K562 (cell line): ENCODE results near the gene RHEB. TPM values are rescaled to one million over a fixed set of nuclear protein-coding genes. Genes with fewer than 3 reads are reported as not detected.
"Not testable (repeated sequence)": the region's sequence is repeated elsewhere in the genome, so short reads cannot be mapped to it uniquely, and the experiment has no call there.

Experiments used
- CTCFL ChIP-seq: IDR thresholded peaks from 2 replicates; pipeline ENCODE4 v1.6.1; 2011; ENCODE audit warnings: borderline replicate concordance, low read depth, mild to moderate bottlenecking, moderate library complexity, low read length; ENCODE audit not compliant: insufficient read depth, poor library complexity, severe bottlenecking
- CXXC5 ChIP-seq: fragments of 250-450 bp; sonication (Bioruptor Pico); IDR thresholded peaks from 2 replicates; pipeline ENCODE4 v1.8.0; 2022; ENCODE audit warnings: inconsistent platforms, mild to moderate bottlenecking, moderate library complexity
- ELF1 ChIP-seq: fragments of 200-800 bp; sonication (Bioruptor generic); IDR thresholded peaks from 2 replicates; pipeline ENCODE4 v1.6.1; 2016; ENCODE audit warnings: missing genetic modification characterization, missing compliant biosample characterization
- FOSL1 ChIP-seq: fragments of 200-800 bp; sonication (Bioruptor generic); conservative IDR thresholded peaks from 2 replicates; pipeline ENCODE4 v1.6.1; 2016; ENCODE audit warnings: missing genetic modification characterization, missing compliant biosample characterization
- GTF2A2 ChIP-seq: IDR thresholded peaks from 2 replicates; pipeline ENCODE4 v1.6.1; 2016; ENCODE audit warnings: mild to moderate bottlenecking, missing genetic modification characterization, missing compliant biosample characterization
- HDAC1 ChIP-seq, 2 experiments: fragments of 450-650 bp; IDR thresholded peaks; 2 replicates each; pipeline ENCODE4 v1.6.1; 2016 to 2017; ENCODE audit warnings: inconsistent platforms in 1 of 2, mild to moderate bottlenecking in 1 of 2, moderate library complexity in 1 of 2
- HDAC8 ChIP-seq: fragments of 450-650 bp; IDR thresholded peaks from 2 replicates; pipeline ENCODE4 v1.6.1; 2016; ENCODE audit warnings: mild to moderate bottlenecking, missing genetic modification characterization, moderate library complexity, missing compliant biosample characterization
- KLF1 ChIP-seq: fragments of 450-650 bp; IDR thresholded peaks from 2 replicates; pipeline ENCODE4 v1.6.1; 2016; ENCODE audit warnings: missing genetic modification characterization, missing compliant biosample characterization
- MAZ ChIP-seq, 2 experiments: fragments of 450-650 bp in 1 of 2; sonication (generic) in 1 of 2; formaldehyde crosslinking; IDR thresholded peaks in 1 of 2; conservative IDR thresholded peaks in 1 of 2; 2 replicates each; pipeline versions ENCODE4 v1.4.0 to v1.5.0; 2020; ENCODE audit warnings: mild to moderate bottlenecking in 1 of 2, missing genetic modification reagents in 1 of 2
- MITF ChIP-seq: IDR thresholded peaks from 2 replicates; pipeline ENCODE4 v1.6.1; 2014; ENCODE audit warnings: antibody characterized with exemption
- MTA3 ChIP-seq: fragments of 450-650 bp; formaldehyde crosslinking; IDR thresholded peaks from 2 replicates; pipeline ENCODE4 v1.6.1; 2017; ENCODE audit warnings: mild to moderate bottlenecking, borderline replicate concordance
- MYC ChIP-seq, 2 experiments: fragments of 250-450 bp in 1 of 2; sonication (Bioruptor Pico) in 1 of 2; IDR thresholded peaks; 2 replicates each; pipeline versions ENCODE4 v1.5.1 to v1.6.1; 2012 to 2021; ENCODE audit warnings: low read depth in 2 of 2, borderline replicate concordance in 1 of 2, improper control_type of control experiment in 1 of 2, low read length in 1 of 2, mild to moderate bottlenecking in 1 of 2, moderate library complexity in 1 of 2
- NCOR1 ChIP-seq: fragments of 450-650 bp; IDR thresholded peaks from 2 replicates; pipeline ENCODE4 v1.6.1; 2016; ENCODE audit warnings: mild to moderate bottlenecking, moderate library complexity
- RB1 ChIP-seq: fragments of 450-650 bp; IDR thresholded peaks from 2 replicates; pipeline ENCODE4 v1.6.1; 2017; ENCODE audit warnings: low read depth, mild to moderate bottlenecking
- RBFOX2 ChIP-seq: fragments of 200-400 bp; formaldehyde crosslinking; IDR thresholded peaks from 2 replicates; pipeline ENCODE4 v1.6.1; 2017; ENCODE audit warnings: low read depth, mild to moderate bottlenecking, low read length, moderate library complexity
- RNF2 ChIP-seq: sonication (generic); IDR thresholded peaks from 2 replicates; pipeline ENCODE4 v1.6.1; 2016
- SIN3A ChIP-seq, 2 experiments: fragments of 150-350 bp in 1 of 2; IDR thresholded peaks; 2 replicates each; pipeline ENCODE4 v1.6.1; 2011 to 2016; ENCODE audit warnings: borderline replicate concordance in 2 of 2, low read depth in 2 of 2, low read length in 2 of 2, mild to moderate bottlenecking in 2 of 2, moderate library complexity in 2 of 2; ENCODE audit not compliant: control insufficient read depth in 1 of 2
- THAP7 ChIP-seq: fragments of 250-450 bp; sonication (Bioruptor Pico); IDR thresholded peaks from 2 replicates; pipeline ENCODE4 v1.5.0; 2021
- ZBTB17 ChIP-seq: fragments of 450-650 bp; formaldehyde crosslinking; IDR thresholded peaks from 2 replicates; pipeline ENCODE4 v1.4.0; 2020; ENCODE audit warnings: mild to moderate bottlenecking
- ZBTB9 ChIP-seq: fragments of 450-650 bp; formaldehyde crosslinking; IDR thresholded peaks from 2 replicates; pipeline ENCODE4 v1.4.0; 2020; ENCODE audit warnings: mild to moderate bottlenecking, moderate library complexity
- ZNF668 ChIP-seq: fragments of 250-450 bp; sonication (Bioruptor Pico); IDR thresholded peaks from 2 replicates; pipeline ENCODE4 v1.8.0; 2022; ENCODE audit warnings: mild to moderate bottlenecking, inconsistent platforms
- polyA plus RNA-seq, 8 experiments: library from polyadenylated mRNA; depleted of rRNA in 4 of 8; stranded (reverse) in 5 of 8; unstranded in 3 of 8; fragments of >200 nt; fragmentation: Nextera tagmentation in 2 of 8; fragmentation: Illumina TruSeq in 1 of 8; extraction: Ambion mirVana in 2 of 8; extraction: Trizol in 1 of 8; gene quantifications; 2 replicates each; pipeline versions ENCODE4 v1.2.1 to v1.2.3, GENCODE V29; 2011 to 2014; ENCODE audit warnings: inconsistent platforms in 1 of 8, missing spikeins in 1 of 8
- total RNA-seq, 7 experiments: library from RNA; depleted of rRNA in 6 of 7; stranded (reverse); fragments of >200 nt in 6 of 7; fragmentation: Illumina TruSeq in 2 of 7; extraction: Trizol in 2 of 7; gene quantifications; 2 replicates each; pipeline versions ENCODE4 v1.2.1 to v1.2.3, GENCODE V29; 2011 to 2021; ENCODE audit warnings: low replicate concordance in 1 of 7

RHEB gene
- total and polyA plus RNA-seq, 9 of the 15 experiments (the other 6 are each of a cell fraction or from before 2014, with no cell fraction given) = 28.5 to 249 (median 182) TPM

- TF ChIP-seq KLF1 (tag) = 0 out of 2 replicates have a peak, but pooled peaks have one; percentile 63
- TF ChIP-seq MTA3 = peak; percentile 16
- TF ChIP-seq ZBTB17 (CRISPR knock-in tag) = peak; percentile 66; the same call in 1 of the 2 replicates
- peak; percentile 72 for TF ChIP-seq CXXC5 (CRISPR knock-in tag)
- peak; percentile 60; the same call in 1 of the 2 replicates for TF ChIP-seq FOSL1 (tag)
- peak; percentile 69; the same call in 1 of the 2 replicates for TF ChIP-seq THAP7 (CRISPR knock-in tag)
- TF ChIP-seq SIN3A (IDR thresholded peaks at IDR 0.05; ENCODE audit: borderline replicate concordance in 2 of 2, control insufficient read depth in 1 of 2, low read depth in 2 of 2, low read length in 2 of 2) = peak; percentile 57 to 59; a peak in 2 of 4 replicates
- peak; percentile 77 for TF ChIP-seq ELF1 (tag)
- peak; percentile 65; the same call in 1 of the 2 replicates for TF ChIP-seq GTF2A2
- TF ChIP-seq MYC (IDR thresholded peaks at IDR 0.05; ENCODE audit: low read depth, low read length) = peak; percentile 87
- not testable (repeated sequence) for TF ChIP-seq MYC (CRISPR knock-in tag; IDR thresholded peaks at IDR 0.05; ENCODE audit: borderline replicate concordance, low read depth)
- TF ChIP-seq RBFOX2 = peak; percentile 91
- TF ChIP-seq HDAC1 (IDR thresholded peaks at IDR 0.05) = peak in 1 of 2 experiments; percentile 12; a peak in 2 of 4 replicates
- TF ChIP-seq ZBTB9 = peak; percentile 84
- TF ChIP-seq ZNF668 (CRISPR knock-in tag) = peak; percentile 43; the same call in 1 of the 2 replicates
- TF ChIP-seq NCOR1 = peak; percentile 32; the same call in 1 of the 2 replicates
- peak; percentile 60 for TF ChIP-seq CTCFL
- TF ChIP-seq MITF = peak; percentile 27; the same call in 1 of the 2 replicates
- peak; percentile 71; the same call in 1 of the 2 replicates for TF ChIP-seq HDAC8 (tag)
- TF ChIP-seq RNF2 = peak; percentile 12; the same call in 1 of the 2 replicates
- peak; percentile 94 for TF ChIP-seq RB1
- TF ChIP-seq MAZ (CRISPR knock-in tag; conservative IDR thresholded peaks at IDR 0.05 in 1 of 2, IDR thresholded peaks at IDR 0.05 in 1 of 2) = peak; percentile 15 to 78
Observed at GRCh38 chr7:151518947-151519764, 539 bp downstream of the RHEB start (continued).
